Stimulated activated CD8-positive, alpha-beta memory T cell treated with anti-CD3 and anti-CD28 coated beads, Interleukin-2, amount 100 ng/mL, for 48 hours (primary cell): Measurements from ENCODE around the gene HAGHL.
A peak's percentile ranks its signal among the peaks of the same experiment; 100 is the strongest.

Experiments used
- DNase-seq, 2 donors: peaks; one replicate each; pipeline ENCODE4 v3.0.0-alpha.2; 2020; ENCODE audit warnings: low read depth in 2 of 2

The HAGHL gene

DNA sequence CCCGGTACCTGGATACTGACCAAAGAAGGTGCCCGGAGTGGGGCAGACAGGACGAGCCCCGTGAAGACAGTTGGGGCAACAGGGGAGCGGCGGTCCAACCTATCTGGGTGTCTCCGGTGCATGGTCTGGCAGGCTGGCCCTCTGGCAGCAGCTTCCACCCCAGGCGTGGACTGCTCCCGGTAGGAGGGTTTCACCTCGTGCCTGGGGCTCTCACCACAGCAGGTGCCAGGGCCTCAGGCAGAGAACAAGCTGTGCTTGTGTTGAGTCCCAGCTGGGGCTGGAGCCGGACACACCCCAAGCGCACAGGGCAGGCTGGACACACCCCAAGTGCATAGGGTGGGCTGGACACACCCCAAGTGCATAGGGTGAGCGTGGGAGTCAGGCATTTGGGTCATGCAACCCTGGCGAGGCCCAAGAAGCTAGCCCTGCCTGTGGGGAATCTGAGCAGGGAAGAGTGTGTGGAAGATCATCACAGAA, 19.8 kb upstream of the HAGHL start:
- no peak for DNase-seq

DNA sequence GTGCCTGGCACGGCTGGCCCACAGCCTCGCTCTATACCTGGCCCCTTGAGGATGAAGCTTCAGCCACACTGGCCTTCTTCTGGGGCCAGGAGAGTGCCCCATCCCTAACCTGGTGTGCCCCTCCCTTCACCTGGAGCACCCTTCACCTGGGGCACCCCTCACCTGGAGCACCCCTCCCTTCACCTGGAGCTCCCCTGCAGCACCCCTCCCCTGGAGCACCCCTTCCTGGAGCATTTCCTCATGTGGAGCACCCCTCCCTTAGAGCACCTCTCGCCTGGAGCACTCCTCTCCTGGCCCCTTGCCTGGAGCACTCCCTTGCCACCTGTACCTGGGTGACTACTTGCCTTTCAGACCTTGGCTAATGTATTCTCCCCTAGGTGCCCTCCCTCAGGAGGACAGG, 18.9 kb upstream of the HAGHL start:
- no peak for DNase-seq

DNA sequence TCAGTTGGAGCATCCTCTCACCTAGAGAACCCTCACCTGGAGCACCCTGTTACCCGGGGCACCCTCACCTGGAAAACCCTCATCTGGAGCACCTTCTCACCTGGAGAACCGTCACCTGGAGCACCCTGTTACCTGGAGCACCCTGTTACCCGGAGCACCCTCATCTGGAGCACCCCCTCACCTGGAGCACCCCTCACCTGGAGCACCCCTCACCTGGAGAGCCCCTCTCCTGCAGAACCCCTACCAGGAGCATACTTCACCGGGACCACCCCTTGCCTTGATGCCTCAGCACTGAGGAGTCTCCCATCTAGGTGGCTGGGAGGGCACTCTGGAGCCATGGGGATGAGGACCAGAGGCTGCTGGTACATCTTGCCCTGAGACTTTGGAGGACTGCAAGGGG, 17.9 kb upstream of the HAGHL start:
- DNase-seq = no peak

DNA sequence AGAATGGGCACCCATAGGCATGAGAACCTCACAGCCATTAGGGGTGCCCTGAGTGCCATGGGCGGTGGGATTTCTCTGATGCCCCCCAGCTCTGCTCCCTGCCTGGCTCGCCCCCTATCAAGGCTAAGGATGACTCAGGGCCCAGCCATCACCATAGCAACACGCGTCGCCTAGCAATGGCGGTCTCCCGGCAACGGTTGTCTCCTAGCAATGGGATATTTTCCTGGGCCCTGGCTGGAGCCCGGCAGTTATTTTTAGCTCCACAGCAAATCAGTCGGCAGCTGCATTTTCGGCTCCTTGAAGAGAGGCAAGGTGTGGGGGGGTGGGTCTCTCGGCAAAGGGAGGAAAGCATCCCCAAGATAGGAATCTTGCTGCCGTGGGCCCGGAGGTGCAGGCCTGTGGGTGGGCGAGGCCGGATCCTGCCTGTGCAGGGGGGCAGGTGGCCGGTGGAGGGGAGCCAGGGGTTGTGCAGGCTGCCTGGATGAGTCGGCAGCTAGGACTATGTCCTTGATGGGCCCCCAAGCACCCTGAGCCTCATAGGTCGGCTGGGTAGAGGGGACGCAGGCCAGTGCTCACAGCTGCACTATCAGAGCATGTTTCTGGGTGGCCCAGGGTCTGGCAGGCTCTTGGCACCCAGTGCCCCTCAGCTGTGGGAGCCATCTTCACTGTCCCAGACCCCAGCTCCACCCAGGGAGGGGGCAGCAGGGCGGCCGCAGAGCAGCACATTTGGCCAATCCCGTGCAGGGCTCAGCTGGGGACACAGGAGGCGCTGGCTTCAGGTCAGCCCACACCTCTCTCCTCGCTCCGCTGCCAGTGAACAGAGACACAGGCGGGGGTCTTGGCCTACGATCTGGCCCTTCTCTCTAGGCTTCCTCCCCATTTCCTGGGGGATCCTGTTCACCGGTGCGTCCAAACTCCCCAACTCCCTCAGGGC, 17.1 kb upstream of the HAGHL start:
- no peak for DNase-seq

DNA sequence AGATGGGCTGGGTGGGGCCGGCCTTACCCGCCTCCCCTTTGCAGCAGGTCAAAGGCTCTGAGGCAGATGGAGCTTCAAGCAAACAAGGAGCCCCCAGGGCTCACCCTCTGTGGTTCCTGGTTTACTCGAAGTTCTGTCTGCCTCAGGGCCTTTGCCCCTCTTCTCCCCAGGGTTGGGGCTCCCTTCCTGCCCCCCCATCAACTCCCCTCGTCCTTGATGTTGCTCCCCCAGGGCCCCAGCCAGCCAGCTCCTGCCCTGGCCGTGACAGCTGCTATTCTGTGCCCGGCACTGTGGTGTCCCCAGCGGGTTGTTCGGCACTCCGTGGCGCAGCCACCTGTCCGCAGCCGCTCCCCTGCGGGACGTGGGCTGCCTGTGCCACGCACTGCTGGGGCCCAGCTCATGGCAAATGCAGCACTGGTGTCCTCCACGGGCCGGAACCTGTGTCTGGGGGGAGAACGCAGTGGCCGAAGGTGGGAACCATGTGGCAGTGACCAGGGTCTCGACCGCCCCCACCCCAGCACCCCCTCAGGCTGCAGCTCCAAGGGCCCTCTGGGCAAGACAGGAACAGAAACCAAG, 16.3 kb upstream of the HAGHL start:
- DNase-seq = no peak

DNA sequence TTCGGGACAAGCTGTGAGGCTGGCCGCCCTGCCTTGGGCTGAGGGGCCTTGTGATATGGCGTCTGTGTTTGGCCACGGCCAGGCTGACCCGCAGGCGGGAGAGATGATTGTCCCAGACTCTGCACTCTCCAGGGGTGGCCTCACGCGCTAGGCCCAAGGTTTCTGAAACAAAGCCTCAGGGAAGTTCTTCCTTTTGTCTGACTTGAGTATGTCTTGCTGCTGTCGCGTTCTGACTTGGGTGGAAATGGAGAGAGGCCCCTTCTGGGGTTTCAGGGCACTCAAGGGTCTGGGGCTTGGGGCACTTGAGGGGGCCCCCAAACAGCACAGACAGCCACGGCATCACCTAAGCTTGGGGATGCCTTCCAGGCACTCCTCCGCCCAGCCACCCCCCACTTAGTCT, 15.8 kb upstream of the HAGHL start:
- no peak for DNase-seq

DNA sequence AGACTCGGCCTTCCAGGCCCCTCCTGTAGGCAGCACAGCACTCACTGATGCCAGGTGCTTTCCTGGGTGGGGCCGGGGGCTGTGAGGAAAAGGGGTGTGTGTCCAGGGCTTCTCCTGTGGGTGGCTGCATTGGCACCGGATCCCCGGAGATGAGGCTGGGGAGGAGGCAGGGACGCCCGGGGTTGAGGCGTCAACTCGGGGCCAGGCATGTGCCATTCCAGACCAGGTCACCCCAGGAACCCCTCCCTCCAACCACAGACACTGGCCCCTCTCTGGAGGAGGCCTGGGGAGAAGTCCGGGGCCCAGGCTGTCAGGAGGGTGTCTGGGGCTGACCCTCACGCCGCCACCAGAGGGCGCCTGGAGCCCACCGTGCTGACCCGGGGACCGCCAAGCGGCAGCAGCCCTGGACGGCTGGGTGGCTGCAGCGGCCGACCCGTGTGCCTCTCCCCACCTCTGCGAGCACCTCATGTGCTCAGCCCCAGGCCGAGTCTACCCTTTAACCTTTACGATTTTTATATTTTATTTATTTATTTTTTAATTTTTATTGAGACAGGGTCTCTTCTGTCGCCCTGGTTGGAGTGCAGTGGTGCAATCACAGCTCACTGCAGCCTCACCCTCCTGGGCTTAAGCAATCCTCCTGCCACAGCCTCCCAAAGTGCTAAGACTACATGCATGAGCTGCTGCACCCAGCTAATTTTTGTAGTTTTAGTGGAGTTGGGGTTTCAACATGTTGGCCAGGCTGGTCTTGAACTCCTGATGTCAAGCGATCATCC, 15.2 kb upstream of the HAGHL start:
- peak; percentile 75 to 76 for DNase-seq

DNA sequence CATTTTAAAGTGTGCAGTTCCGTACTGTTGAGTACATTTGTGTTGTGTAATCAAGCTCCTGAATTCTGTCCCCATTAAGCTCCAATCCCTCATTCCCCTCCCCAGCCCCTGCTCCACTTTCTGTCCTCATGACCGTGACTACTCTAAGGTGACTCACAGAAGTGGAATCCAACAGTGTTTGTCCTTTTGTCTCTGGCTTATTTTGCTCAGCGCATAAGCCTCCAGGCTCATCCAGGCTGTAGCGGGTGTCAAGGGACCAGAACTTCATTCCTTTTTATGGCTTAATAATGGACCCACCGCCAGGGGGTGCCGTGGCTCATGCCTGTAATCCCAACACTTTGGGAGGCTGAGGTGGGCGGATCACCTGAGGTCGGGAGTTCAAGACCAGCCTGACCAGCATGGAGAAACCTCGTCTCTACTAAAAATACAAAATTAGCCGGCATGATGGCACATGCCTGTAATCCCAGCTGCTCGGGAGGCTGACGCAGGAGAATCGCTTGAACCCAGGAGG, 14.1 kb upstream of the HAGHL start:
- DNase-seq = peak in 1 of 2 donors; percentile 53

DNA sequence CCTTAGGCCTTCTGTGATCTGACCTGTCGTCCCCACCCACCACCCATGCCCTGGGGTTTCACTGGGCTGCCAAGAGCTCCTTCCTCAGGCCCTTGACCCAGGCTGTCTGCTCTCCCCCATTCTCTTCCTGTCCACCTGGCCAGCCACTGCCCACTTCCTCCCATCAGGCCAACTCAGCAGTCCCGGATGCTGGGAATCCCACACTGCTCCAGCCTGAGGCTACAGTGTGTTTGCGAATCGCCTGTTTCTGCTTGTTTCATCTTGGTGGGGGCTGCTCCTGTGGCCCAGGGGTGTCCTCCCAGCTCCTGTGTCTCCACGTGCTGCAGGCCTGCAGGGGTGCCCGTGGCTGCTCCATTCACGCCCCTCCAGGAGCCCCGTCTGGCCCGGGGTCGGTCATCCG, 12.8 kb upstream of the HAGHL start:
- no peak for DNase-seq

DNA sequence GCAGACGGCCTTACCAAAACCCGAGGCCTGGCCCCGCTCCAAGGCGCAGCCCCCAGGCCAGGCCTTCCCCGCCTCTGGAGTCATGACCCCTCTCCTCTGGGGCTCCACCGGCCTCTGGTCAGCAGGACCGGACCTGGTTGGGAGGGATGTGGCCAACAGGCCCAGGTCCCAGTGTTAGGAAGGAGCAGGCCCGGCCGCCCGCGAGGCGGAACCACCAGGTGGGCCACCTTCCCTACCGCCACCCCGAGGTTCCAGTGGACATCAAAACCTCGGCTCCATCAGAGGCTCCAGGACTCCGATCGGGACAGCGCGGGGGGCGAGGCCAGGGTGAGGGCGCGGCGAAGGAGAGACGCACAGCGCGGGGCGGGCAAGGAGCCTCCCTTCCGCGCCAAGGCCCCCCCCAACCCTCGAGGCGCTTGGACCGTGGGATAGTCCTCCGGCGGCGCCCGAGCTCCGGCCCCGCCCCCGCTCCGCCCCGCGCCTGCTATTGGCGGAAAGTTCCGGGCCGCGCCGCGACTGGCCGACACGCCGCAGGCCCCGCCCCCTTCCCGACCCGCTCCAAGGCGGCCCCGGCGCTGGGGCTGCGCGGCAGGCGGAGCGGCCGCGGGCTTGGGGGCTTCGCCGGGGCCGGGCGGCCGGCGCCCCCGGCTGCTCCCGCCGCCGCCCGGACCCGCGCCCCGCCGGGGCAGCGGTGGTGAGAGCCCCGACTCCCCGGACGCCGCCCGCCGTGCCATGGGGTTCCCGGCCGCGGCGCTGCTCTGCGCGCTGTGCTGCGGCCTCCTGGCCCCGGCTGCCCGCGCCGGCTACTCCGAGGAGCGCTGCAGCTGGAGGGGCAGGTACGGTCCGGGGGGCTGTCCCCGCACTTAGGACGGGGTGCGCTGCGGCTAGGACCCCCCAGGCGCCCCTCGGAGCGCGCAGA, 12.1 kb upstream of the HAGHL start, which contains the start of gene METRN:
TSS of gene METRN (plus strand) at position 561 of the 919 bp plus-strand sequence. CDS start at position 733, 172 bp downstream.
- peak; percentile 90 to 95 for DNase-seq

DNA sequence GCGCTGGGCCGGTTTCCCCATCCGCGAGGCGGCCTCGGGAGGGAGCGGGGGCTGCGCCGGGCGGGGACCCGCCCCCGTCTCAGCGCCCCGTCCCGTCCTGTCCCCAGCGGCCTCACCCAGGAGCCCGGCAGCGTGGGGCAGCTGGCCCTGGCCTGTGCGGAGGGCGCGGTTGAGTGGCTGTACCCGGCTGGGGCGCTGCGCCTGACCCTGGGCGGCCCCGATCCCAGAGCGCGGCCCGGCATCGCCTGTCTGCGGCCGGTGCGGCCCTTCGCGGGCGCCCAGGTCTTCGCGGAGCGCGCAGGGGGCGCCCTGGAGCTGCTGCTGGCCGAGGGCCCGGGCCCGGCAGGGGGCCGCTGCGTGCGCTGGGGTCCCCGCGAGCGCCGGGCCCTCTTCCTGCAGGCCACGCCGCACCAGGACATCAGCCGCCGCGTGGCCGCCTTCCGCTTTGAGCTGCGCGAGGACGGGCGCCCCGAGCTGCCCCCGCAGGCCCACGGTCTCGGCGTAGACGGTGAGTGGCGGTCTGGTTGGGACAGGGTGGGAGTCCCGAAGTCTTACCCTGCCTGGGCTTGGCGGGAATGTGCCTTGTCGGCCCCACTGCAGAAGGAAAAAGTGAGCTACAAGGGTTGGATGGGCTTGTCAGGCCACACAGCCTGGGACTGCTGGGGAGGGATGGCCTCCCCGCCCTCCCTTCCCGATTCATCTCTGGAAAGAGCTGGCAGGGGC, 11.3 kb upstream of the HAGHL start:
- DNase-seq = no peak

DNA sequence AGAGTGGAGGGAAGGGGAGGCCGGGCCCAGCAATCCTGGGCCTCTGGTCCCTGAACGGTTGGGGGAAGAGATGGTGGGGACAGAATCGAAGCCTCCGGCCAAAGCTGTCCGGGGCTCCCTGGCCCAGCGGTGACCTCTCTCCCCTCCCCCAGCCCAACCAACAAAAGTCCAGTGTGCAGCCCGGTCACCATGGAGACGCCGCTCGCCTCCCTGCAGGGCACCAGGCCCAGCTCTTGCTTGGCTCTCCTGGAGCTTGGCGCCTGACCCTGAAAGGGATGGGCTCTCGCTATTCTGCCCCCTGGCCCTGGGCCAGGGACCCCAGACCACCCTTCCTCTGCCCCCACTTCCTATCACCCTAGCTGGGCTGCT, 10.7 kb upstream of the HAGHL start:
- DNase-seq = no peak

DNA sequence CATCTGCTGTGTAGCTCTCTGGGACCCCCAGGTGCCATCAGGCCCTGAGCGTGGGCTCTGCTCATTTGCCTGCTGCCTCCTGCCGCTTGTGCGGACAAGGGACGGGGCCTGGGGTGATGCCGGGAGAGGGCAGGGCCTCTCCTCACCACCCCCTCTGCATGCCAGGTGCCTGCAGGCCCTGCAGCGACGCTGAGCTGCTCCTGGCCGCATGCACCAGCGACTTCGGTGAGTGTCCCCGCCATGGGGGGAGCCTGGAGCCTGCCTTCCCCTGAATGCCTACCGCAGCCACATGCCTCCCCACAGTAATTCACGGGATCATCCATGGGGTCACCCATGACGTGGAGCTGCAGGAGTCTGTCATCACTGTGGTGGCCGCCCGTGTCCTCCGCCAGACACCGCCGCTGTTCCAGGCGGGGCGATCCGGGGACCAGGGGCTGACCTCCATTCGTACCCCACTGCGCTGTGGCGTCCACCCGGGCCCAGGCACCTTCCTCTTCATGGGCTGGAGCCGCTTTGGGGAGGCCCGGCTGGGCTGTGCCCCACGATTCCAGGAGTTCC, 10.1 kb upstream of the HAGHL start:
- DNase-seq = no peak

DNA sequence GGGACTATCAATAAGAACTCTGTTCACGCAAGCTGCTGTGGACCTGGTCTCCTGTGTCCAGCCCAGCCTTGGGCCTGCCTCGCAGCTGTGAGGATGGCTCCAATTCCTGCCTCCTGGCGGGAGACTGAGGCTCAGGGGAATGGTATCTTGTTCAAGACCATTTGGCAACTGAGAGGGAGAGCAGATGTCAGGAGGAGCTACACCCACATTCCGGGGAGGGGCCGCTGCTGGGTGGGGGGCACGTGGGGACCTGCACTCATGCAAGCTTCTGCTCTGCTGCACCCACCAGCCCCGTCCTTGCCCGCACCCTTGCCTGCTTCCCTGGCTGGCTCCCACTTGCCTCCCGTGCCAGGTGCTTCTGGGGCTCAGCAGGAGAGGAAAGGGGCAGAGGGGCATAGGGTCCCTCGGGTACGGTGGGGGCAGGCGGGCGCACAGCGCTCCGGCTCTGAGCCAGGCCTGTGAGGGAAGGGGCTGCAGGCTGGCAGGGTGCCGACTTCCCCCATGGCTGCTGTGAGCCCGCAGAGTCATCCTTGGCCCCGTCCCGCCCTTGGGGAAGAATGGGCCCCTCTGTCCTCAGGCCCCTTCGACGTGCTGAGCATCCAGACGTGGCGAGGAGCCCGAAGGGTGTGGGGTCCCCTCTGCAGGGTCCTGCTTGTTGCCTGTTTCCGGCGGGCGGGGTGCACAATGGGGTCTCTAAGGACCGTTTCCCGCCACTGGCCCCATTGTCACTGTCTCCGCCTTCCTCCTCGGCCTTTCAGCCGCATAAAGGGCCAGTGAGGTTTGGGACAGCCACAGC, 9.3 kb upstream of the HAGHL start:
- DNase-seq = no peak

DNA sequence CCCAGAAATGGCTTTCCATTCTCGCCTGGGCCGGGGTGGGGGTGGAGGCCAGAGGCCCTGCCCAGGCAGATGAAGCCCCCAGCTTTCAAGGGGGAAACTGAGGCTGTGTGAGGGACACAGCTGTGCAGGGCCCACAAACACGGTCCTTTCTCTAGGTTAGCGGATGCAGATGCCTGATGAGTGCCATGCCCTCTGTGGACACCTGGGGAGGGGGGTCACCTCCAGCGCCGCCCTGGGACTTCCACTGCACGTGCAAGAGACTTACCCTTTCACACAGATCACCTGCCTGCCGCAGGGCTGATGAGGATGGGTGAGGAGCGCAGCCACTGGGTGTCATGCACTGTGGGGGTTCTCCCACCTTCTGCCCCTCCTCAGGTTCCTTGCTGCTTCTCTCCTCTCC, 8.5 kb upstream of the HAGHL start:
- DNase-seq = no peak

DNA sequence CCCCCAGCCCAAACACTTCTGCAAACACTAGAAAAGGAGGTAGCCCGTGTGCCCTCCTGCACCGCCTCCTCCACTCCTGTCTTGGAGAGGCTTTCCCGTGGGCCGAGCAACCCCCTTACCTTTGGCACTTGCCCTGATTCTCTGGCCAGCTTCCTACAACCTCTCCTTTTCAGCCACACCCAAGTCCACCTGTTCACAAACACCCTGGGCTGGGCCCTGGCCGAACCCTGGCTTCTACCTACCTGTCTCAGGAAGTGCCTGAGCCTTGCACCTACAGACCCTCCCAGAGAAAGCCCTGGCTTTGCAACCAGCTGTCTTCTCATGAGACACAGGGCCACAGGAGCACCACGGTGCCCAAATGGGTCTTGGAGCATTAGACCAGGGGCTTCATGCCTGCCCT, 8.0 kb upstream of the HAGHL start:
- DNase-seq = no peak

DNA sequence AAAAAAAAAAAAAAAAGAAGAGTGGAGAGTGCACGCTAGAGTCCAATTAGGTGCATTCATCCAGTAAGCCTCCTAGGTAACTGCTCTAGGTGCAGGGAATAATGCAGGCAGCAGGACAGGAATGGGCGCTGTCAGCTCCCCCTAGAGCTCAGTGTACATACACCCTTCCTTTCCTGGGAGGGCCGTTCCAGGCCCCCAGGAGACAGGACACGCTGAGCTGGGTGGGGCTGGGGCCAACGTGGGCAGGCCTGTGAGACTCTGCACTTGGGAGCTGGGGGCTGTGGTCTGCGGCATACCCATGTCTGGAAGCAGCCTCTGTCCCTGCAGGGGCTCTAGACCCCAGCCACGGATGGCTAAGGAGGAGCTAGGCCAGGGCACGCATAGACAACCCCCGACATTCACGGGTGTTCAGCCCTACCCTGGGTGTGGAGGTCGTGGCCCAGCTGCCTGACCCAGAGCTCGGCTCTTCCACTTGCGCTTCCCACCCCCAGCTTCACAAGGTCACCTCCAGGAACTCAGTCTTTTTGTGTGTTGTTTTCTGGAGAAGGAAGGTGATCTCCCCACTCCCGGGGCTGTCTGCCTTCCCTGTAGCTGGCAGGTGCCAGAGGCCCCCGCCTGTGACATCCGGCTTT, 7.0 kb upstream of the HAGHL start:
- DNase-seq = no peak

DNA sequence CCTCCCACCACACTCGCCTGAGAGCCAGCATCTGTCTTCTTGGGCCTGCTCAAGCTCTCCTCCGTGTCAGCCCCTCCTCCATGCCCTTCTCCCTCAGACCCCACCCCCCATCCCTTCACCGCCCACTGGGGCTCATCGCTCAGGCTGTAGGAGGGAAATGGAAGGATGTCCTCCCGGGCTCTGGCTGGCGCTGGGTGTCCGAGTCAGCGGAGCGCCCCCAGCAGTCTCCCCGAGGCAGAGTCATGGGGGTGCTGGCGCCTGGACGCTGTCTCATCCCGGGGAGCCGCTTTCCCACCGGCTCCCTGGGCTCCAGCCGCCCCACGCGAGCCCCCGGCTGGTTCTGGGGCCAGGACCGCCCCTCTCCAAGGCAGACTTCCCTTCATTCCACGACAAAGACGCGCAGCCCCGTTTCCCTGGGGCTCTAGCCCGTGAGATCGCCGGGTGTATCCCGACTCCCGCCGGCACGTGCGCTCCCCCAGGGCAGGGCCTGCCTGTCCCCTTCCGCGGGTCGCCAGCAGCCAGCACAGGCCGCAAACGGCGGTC, 6.4 kb upstream of the HAGHL start:
- peak; percentile 47 for DNase-seq
